ENCODE results near the gene TSG101. TPM values are rescaled to one million over a fixed set of nuclear protein-coding genes. Genes with fewer than 3 reads are reported as not detected.

Gene TSG101
- total and polyA plus RNA-seq, 8 donors, result 30.3 to 125 (median 65.6) TPM

- DNase-seq, result peak; percentile 35 to 53
- Histone ChIP-seq H3K27ac (no peak overlapping the region), H3K36me3 (no peaks in the 10 kb centered on the region), H3K9me3 (no peaks in the 10 kb centered on the region), H3K4me1 (peaks cover 0 to 8% (median 2%) of the 10 kb centered on the region in 4 donors), H3K4me3 (no peak overlapping the region), H3K27me3 (peaks cover 0 to 10% (median 3%) of the 10 kb centered on the region in 3 donors)
- intact Hi-C loops (cut with DNase I; ENCODE audit: low total_unique reads), result no loop called here
- TF ChIP-seq POLR2A (IDR thresholded peaks at IDR 0.05), result no peak
- TF ChIP-seq, protein P1, sequence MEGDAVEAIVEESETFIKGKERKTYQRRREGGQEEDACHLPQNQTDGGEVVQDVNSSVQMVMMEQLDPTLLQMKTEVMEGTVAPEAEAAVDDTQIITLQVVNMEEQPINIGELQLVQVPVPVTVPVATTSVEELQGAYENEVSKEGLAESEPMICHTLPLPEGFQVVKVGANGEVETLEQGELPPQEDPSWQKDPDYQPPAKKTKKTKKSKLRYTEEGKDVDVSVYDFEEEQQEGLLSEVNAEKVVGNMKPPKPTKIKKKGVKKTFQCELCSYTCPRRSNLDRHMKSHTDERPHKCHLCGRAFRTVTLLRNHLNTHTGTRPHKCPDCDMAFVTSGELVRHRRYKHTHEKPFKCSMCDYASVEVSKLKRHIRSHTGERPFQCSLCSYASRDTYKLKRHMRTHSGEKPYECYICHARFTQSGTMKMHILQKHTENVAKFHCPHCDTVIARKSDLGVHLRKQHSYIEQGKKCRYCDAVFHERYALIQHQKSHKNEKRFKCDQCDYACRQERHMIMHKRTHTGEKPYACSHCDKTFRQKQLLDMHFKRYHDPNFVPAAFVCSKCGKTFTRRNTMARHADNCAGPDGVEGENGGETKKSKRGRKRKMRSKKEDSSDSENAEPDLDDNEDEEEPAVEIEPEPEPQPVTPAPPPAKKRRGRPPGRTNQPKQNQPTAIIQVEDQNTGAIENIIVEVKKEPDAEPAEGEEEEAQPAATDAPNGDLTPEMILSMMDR (IDR thresholded peaks at IDR 0.05), result no peak
- TF ChIP-seq POLR2AphosphoS5 (IDR thresholded peaks at IDR 0.05), result peak in 2 of 3 donors; percentile 67 to 75
- WGBS, 5 donors, result 16 to 27% (median 19%) methylated on average over 3 of the region's 3 CpGs
These were observed 69.3 kb downstream of the TSG101 start for GRCh38 chr11:18457450-18457849.

DNA sequence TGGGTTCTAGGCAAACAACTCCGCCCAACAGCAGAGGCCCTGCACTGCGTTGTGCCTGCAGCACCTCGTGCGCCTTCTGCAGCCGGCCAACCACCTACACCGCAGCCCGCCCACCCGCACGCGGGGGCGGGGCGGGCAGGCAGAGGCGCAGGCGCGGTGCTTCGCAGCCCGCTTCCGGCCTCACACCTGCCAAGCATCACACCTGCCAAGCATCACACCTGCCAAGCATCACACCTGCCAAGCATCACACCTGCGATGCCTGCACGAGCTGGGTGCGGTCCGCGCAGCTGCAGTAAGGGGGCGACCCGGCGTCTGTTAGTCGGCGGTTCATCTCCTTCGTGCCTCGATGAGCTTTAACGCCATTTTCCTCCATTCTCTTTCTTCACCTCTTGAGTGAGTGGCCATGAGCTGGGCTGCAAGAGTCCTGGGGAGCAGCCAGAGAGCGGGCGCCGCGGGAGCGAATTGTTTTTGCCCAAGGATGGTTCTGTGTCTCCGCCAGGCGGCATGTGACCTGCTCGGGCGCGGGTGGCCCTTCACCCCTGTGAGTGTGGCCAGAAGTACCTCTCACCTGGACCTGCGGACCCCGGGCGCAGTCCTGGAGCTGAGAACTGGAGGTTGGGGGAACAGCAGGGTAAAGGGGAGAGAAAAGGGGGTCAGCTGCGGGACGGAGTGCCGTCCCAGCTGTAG is 70.9 kb downstream of the TSG101 start, which contains the start of gene LDHAL6A:
Gene LDHAL6A (plus strand): TSS at position 171 of the 687 bp plus-strand sequence. CDS start 825 bp downstream, outside the sequence.
- intact Hi-C loops (cut with DNase I; ENCODE audit: low total_unique reads), result no loop called here
- TF ChIP-seq, protein P1 (IDR thresholded peaks at IDR 0.05), result no peak
- TF ChIP-seq EP300 (IDR thresholded peaks at IDR 0.05) (no peak), POLR2A (IDR thresholded peaks at IDR 0.05) (no peak), POLR2AphosphoS5 (IDR thresholded peaks at IDR 0.05) (no peak)
- peak in 1 of 2 donors; percentile 5 for DNase-seq
- WGBS, 5 donors, result 48 to 79% (median 68%) methylated on average over 28 to 47 of the region's 47 CpGs
- Histone ChIP-seq H3K27ac (no peak within 1 kb of the TSS), H3K4me3 (no peak within 1 kb of the TSS), H3K4me1 (peaks cover 0 to 8% (median 2%) of the 10 kb centered on the region in 4 donors), H3K36me3 (no peaks in the 10 kb centered on the region), H3K27me3 (peaks cover 0 to 10% (median 3%) of the 10 kb centered on the region in 3 donors), H3K9me3 (no peaks in the 10 kb centered on the region)

GRCh38 chr11:18452927-18453326 is 73.8 kb downstream of the TSG101 start:
- no peak for DNase-seq
- no peak overlapping the region for H3K4me3 ChIP-seq
- intact Hi-C loops (cut with DNase I; ENCODE audit: low total_unique reads), result no loop called here
- H3K27me3 ChIP-seq, result peaks cover 0 to 10% (median 3%) of the 10 kb centered on the region in 3 donors
- 69 to 87% (median 83%) methylated on average over 2 of the region's 2 CpGs for WGBS, 5 donors
- H3K9me3 ChIP-seq, result no peaks in the 10 kb centered on the region
- peaks cover 0 to 5% (median 1%) of the 10 kb centered on the region in 4 donors for H3K4me1 ChIP-seq
- no peak overlapping the region for H3K27ac ChIP-seq
- no peaks in the 10 kb centered on the region for H3K36me3 ChIP-seq
- TF ChIP-seq POLR2AphosphoS5 (IDR thresholded peaks at IDR 0.05) (no peak), EP300 (IDR thresholded peaks at IDR 0.05) (no peak), POLR2A (IDR thresholded peaks at IDR 0.05) (no peak)
- TF ChIP-seq, protein P1 (IDR thresholded peaks at IDR 0.05), result no peak

DNA sequence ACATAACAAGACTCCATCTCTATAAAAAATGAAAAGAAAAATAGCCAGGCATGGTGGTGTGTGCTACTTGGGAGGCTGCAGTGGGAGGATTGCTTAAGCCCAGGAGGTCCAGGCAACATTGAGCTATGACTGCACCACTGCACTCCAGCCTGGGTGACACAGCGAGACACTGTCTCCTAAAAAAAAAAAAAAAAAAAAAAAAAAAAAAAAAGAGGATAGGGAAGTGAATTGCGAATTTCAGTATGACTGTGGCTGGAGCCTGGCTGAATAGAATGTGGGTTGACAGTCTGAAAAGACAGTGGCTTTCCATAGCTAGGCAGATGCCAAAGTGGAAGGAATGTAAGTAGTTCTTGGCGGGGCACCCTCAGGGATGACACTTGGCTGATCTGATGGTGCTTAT is 77.5 kb downstream of the TSG101 start:
- 76 to 92% (median 90%) methylated on average over 3 of the region's 3 CpGs for WGBS, 5 donors
- Histone ChIP-seq H3K9me3 (no peaks in the 10 kb centered on the region), H3K4me1 (no peaks in the 10 kb centered on the region), H3K36me3 (no peaks in the 10 kb centered on the region), H3K27ac (no peak overlapping the region), H3K4me3 (no peak overlapping the region), H3K27me3 (no peaks in the 10 kb centered on the region)
- intact Hi-C loops (cut with DNase I; ENCODE audit: low total_unique reads), result no loop called here
- no peak for DNase-seq
- TF ChIP-seq, protein P1 (IDR thresholded peaks at IDR 0.05), result no peak
- TF ChIP-seq POLR2A (IDR thresholded peaks at IDR 0.05) (no peak), POLR2AphosphoS5 (IDR thresholded peaks at IDR 0.05) (no peak), EP300 (IDR thresholded peaks at IDR 0.05) (no peak)
